ENCODE measurements around the gene FABP3.

GRCh38 chr1:31366796-31367195 lies 6.1 kb downstream of the FABP3 start:
- TF ChIP-seq POLR2A (IDR thresholded peaks at IDR 0.05) (no peak), CTCF (IDR thresholded peaks at IDR 0.05) (no peak)
